Loucy (cell line): ENCODE measurements around the gene TTLL12.

Experiments used
- H2AFZ ChIP-seq: fragments of 200-600 bp; sonication (generic); 2 replicates; pipeline ENCODE4 v1.6.0; 2016; ENCODE audit warnings: antibody characterized with exemption, mild to moderate bottlenecking, low read length, moderate library complexity
- H3F3A ChIP-seq: fragments of 200-600 bp; 2 replicates; pipeline ENCODE4 v1.6.0; 2016; ENCODE audit warnings: antibody characterized with exemption, low read depth, mild to moderate bottlenecking
- H3K27me3 ChIP-seq: fragments of 200-600 bp; sonication (generic); 2 replicates; pipeline ENCODE4 v1.6.1; 2014; ENCODE audit warnings: low read length, mild to moderate bottlenecking; ENCODE audit not compliant: insufficient read depth, poor library complexity, severe bottlenecking
- H3K36me3 ChIP-seq: fragments of 200-600 bp; sonication (generic); 2 replicates; pipeline ENCODE4 v1.6.1; 2016; ENCODE audit warnings: low read length; ENCODE audit not compliant: insufficient read depth
- H3K4me1 ChIP-seq: fragments of 200-600 bp; sonication (generic); 2 replicates; pipeline ENCODE4 v1.5.1; 2014; ENCODE audit warnings: low read length, mild to moderate bottlenecking; ENCODE audit not compliant: insufficient read depth, poor library complexity, severe bottlenecking
- H3K4me2 ChIP-seq: fragments of 200-600 bp; sonication (generic); 2 replicates; pipeline ENCODE4 v1.6.0; 2014; ENCODE audit warnings: antibody characterized with exemption, low read length, low read depth, mild to moderate bottlenecking; ENCODE audit not compliant: poor library complexity, severe bottlenecking
- H3K4me3 ChIP-seq: fragments of 200-600 bp; sonication (generic); 2 replicates; pipeline ENCODE4 v1.5.1; 2014; ENCODE audit warnings: low read length, mild to moderate bottlenecking, mixed read lengths; ENCODE audit not compliant: poor library complexity, severe bottlenecking
- H3K79me2 ChIP-seq: fragments of 200-600 bp; sonication (generic); 2 replicates; pipeline ENCODE4 v1.6.1; 2014; ENCODE audit warnings: low read length; ENCODE audit not compliant: insufficient read depth
- H3K9ac ChIP-seq: fragments of 200-600 bp; sonication (generic); 2 replicates; pipeline ENCODE4 v1.6.0; 2014; ENCODE audit warnings: mild to moderate bottlenecking, low read depth, low read length, moderate library complexity; ENCODE audit not compliant: poor library complexity, severe bottlenecking
- H3K9me2 ChIP-seq: fragments of 200-600 bp; sonication (generic); replicated peaks from 2 replicates; pipeline ENCODE4 v1.6.1; 2016; ENCODE audit warnings: low read depth, low read length, mixed read lengths
- H3K9me3 ChIP-seq: fragments of 200-600 bp; sonication (generic); 2 replicates; pipeline ENCODE4 v1.6.1; 2014; ENCODE audit warnings: mild to moderate bottlenecking, antibody characterized with exemption, low read length, low read depth; ENCODE audit not compliant: insufficient read depth
- H4K20me1 ChIP-seq: fragments of 200-600 bp; sonication (generic); 2 replicates; pipeline ENCODE4 v1.6.0; 2014; ENCODE audit warnings: antibody characterized with exemption, low read length, mild to moderate bottlenecking; ENCODE audit not compliant: insufficient read depth, poor library complexity, severe bottlenecking
- CTCF ChIP-seq: fragments of 200-600 bp; sonication (generic); conservative IDR thresholded peaks from 2 replicates; pipeline ENCODE4 v1.5.1; 2014; ENCODE audit warnings: mild to moderate bottlenecking, antibody characterized with exemption, low read length
- EZH2phosphoT487 ChIP-seq: fragments of 200-600 bp; IDR thresholded peaks from 2 replicates; pipeline ENCODE4 v1.6.1; 2018; ENCODE audit warnings: antibody characterized with exemption, mild to moderate bottlenecking, moderate library complexity, borderline replicate concordance

Gene TTLL12

GRCh38 chr22:43205748-43206508 lies 19.0 kb upstream of the TTLL12 start:
- H3K4me3 ChIP-seq = no peak overlapping the region
- no peaks in the 10 kb centered on the region for H3K27me3 ChIP-seq
- TF ChIP-seq CTCF = no peak
- no peak for TF ChIP-seq EZH2phosphoT487
- H4K20me1 ChIP-seq = no peaks in the 10 kb centered on the region
- no peak overlapping the region for H3K9ac ChIP-seq
- no peaks in the 10 kb centered on the region for H3K9me3 ChIP-seq
- no peak overlapping the region for H2AFZ ChIP-seq
- H3K4me2 ChIP-seq = no peak overlapping the region
- H3K9me2 ChIP-seq = no peaks in the 10 kb centered on the region
- H3K36me3 ChIP-seq = no peaks in the 10 kb centered on the region
- H3K4me1 ChIP-seq = no peaks in the 10 kb centered on the region
- no peaks in the 10 kb centered on the region for H3K79me2 ChIP-seq
- no peaks in the 10 kb centered on the region for H3F3A ChIP-seq

GRCh38 chr22:43205261-43205691 lies 18.3 kb upstream of the TTLL12 start:
- Histone ChIP-seq H3K36me3 (no peaks in the 10 kb centered on the region), H3K27me3 (no peaks in the 10 kb centered on the region), H3K4me3 (no peak overlapping the region), H3K4me2 (no peak overlapping the region), H4K20me1 (no peaks in the 10 kb centered on the region), H2AFZ (no peak overlapping the region), H3K4me1 (no peaks in the 10 kb centered on the region), H3K79me2 (no peaks in the 10 kb centered on the region), H3K9me3 (no peaks in the 10 kb centered on the region), H3F3A (no peaks in the 10 kb centered on the region), H3K9me2 (no peaks in the 10 kb centered on the region), H3K9ac (no peak overlapping the region)
- TF ChIP-seq CTCF (no peak), EZH2phosphoT487 (no peak)

GRCh38 chr22:43203471-43203981 lies 16.6 kb upstream of the TTLL12 start:
- Histone ChIP-seq H3K4me3 (no peak overlapping the region), H3K27me3 (no peaks in the 10 kb centered on the region), H3K9ac (no peak overlapping the region), H3K9me2 (no peaks in the 10 kb centered on the region), H3F3A (no peaks in the 10 kb centered on the region), H2AFZ (no peak overlapping the region), H3K79me2 (no peaks in the 10 kb centered on the region), H3K4me1 (no peaks in the 10 kb centered on the region), H3K4me2 (no peak overlapping the region), H3K36me3 (no peaks in the 10 kb centered on the region), H4K20me1 (no peaks in the 10 kb centered on the region), H3K9me3 (no peaks in the 10 kb centered on the region)
- TF ChIP-seq EZH2phosphoT487 (no peak), CTCF (no peak)
